HepG2 (cell line): ENCODE measurements around the gene LYZL2. TPM values are rescaled to one million over a fixed set of nuclear protein-coding genes. Genes with fewer than 3 reads are reported as not detected.

Source experiments
- BCL6 ChIP-seq: IDR thresholded peaks from 2 replicates; pipeline ENCODE4 v1.6.1; 2016; ENCODE audit warnings: missing genetic modification reagents, missing compliant biosample characterization
- BORCS8-MEF2B ChIP-seq: sonication (generic); formaldehyde crosslinking; IDR thresholded peaks from 2 replicates; pipeline ENCODE4 v1.8.0; 2022; ENCODE audit warnings: mild to moderate bottlenecking, missing genetic modification reagents
- CCDC6 ChIP-seq: sonication (generic); formaldehyde crosslinking; IDR thresholded peaks from 2 replicates; pipeline ENCODE4 v1.8.1; 2022; ENCODE audit warnings: mild to moderate bottlenecking, missing genetic modification reagents, moderate library complexity
- ELF3 ChIP-seq: IDR thresholded peaks from 2 replicates; pipeline ENCODE4 v1.6.1; 2016; ENCODE audit warnings: missing genetic modification reagents, missing compliant biosample characterization
- FOXP1 ChIP-seq, 2 experiments: fragments of 450-650 bp in 1 of 2; IDR thresholded peaks; 2 replicates each; pipeline ENCODE4 v1.6.1; 2017 to 2018; ENCODE audit warnings: antibody characterized with exemption in 1 of 2
- KAT2B ChIP-seq: fragments of 150-350 bp; IDR thresholded peaks from 2 replicates; pipeline ENCODE4 v1.6.1; 2014; ENCODE audit warnings: low read depth, low read length, borderline replicate concordance
- MIXL1 ChIP-seq: IDR thresholded peaks from 2 replicates; pipeline ENCODE4 v1.6.1; 2016
- MXD4 ChIP-seq: IDR thresholded peaks from 2 replicates; pipeline ENCODE4 v1.6.1; 2016; ENCODE audit warnings: mild to moderate bottlenecking, missing biosample characterization, missing genetic modification reagents
- NR1H2 ChIP-seq: sonication (generic); formaldehyde crosslinking; IDR thresholded peaks from 2 replicates; pipeline ENCODE4 v1.8.1; 2022; ENCODE audit warnings: low read depth, missing genetic modification reagents, borderline replicate concordance
- PAF1 ChIP-seq: IDR thresholded peaks from 2 replicates; pipeline ENCODE4 v1.6.1; 2016; ENCODE audit warnings: missing genetic modification reagents, missing compliant biosample characterization
- SOX6 ChIP-seq, 2 experiments: fragments of 450-650 bp in 1 of 2; sonication (generic) in 1 of 2; formaldehyde crosslinking in 1 of 2; IDR thresholded peaks; 2 replicates each; pipeline versions ENCODE4 v1.4.0 to v1.6.1; 2017 to 2020; ENCODE audit warnings: antibody characterized with exemption in 1 of 2, mild to moderate bottlenecking in 1 of 2, missing genetic modification reagents in 1 of 2
- TBX3 ChIP-seq: fragments of 450-650 bp; IDR thresholded peaks from 2 replicates; pipeline ENCODE4 v1.6.1; 2017; ENCODE audit warnings: antibody characterized with exemption, mild to moderate bottlenecking, inconsistent platforms, borderline replicate concordance
- ZNF12 ChIP-seq: sonication (generic); formaldehyde crosslinking; IDR thresholded peaks from 2 replicates; pipeline ENCODE4 v1.5.0; 2020; ENCODE audit warnings: missing genetic modification reagents
- ZNF230 ChIP-seq: sonication (generic); formaldehyde crosslinking; IDR thresholded peaks from 2 replicates; pipeline ENCODE4 v1.4.0; 2020; ENCODE audit warnings: mild to moderate bottlenecking, missing genetic modification reagents
- ZNF737 ChIP-seq: sonication (generic); formaldehyde crosslinking; IDR thresholded peaks from 2 replicates; pipeline ENCODE4 v1.5.0; 2020; ENCODE audit warnings: missing genetic modification reagents, mild to moderate bottlenecking, borderline replicate concordance
- polyA plus RNA-seq, 8 experiments: library from polyadenylated mRNA; depleted of rRNA in 3 of 8; stranded (reverse) in 7 of 8; unstranded in 1 of 8; fragments of >200 nt; fragmentation: Illumina TruSeq in 4 of 8; extraction: Trizol in 4 of 8; gene quantifications; 2 replicates each; pipeline versions ENCODE4 v1.2.1 to v1.2.3, GENCODE V29; 2011 to 2016; ENCODE audit warnings: low read depth in 4 of 8, missing spikeins in 1 of 8, mixed read lengths in 1 of 8; ENCODE audit not compliant: insufficient read depth in 1 of 8
- total RNA-seq, 5 experiments: library from RNA; depleted of rRNA; stranded (reverse); fragments of >200 nt; fragmentation: Illumina TruSeq; extraction: Trizol; gene quantifications; 2 replicates each; pipeline ENCODE4 v1.2.3, GENCODE V29; 2016; ENCODE audit warnings: low read depth in 1 of 5
- TF ChIP-seq, protein P1 (sequence below): sonication (generic); formaldehyde crosslinking; IDR thresholded peaks from 2 replicates; pipeline ENCODE4 v1.4.0; 2020; ENCODE audit warnings: missing genetic modification reagents, borderline replicate concordance
- TF ChIP-seq, protein P2 (sequence below): sonication (generic); formaldehyde crosslinking; IDR thresholded peaks from 2 replicates; pipeline ENCODE4 v1.5.0; 2020; ENCODE audit warnings: mild to moderate bottlenecking, missing genetic modification reagents
- TF ChIP-seq, protein P3 (sequence below), 2 experiments: sonication (generic) in 1 of 2; formaldehyde crosslinking in 1 of 2; IDR thresholded peaks; 2 replicates each; pipeline versions ENCODE4 v1.6.1 to v1.9.0; 2014 to 2022; ENCODE audit warnings: antibody characterized with exemption in 1 of 2, borderline replicate concordance in 1 of 2, inconsistent platforms in 1 of 2, low read depth in 1 of 2, missing genetic modification reagents in 1 of 2

LYZL2 gene
- total and polyA plus RNA-seq, 2 of the 13 experiments (the other 11 are each of a cell fraction or from before 2014, with no cell fraction given), result 0.20 to 0.63 TPM

DNA sequence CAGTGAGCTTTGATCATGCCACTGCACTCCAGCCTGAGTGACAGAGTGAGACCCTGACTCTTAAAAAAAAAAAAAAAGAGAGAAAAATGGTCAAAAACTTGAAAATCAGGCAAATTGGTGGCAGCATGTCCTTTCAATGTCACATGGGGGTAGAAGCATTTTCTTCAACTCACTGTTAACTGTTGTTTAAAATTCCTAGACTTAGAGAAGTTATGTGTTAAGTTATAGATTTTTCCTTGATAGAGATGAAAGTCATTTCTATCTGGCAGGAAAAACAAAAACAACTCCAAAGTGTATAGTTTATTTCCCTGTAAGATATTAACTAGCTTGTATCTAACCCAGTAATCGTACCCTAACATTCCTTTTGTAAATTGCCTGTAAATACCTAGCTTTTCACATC is 26.8 kb downstream of the LYZL2 start (continued):
- TF ChIP-seq MXD4, result no peak
- no peak for TF ChIP-seq PAF1 (CRISPR knock-in tag)
- TF ChIP-seq CCDC6 (CRISPR knock-in tag), result no peak
- peak; percentile 100 for TF ChIP-seq BCL6 (CRISPR knock-in tag)
- TF ChIP-seq, protein P1, sequence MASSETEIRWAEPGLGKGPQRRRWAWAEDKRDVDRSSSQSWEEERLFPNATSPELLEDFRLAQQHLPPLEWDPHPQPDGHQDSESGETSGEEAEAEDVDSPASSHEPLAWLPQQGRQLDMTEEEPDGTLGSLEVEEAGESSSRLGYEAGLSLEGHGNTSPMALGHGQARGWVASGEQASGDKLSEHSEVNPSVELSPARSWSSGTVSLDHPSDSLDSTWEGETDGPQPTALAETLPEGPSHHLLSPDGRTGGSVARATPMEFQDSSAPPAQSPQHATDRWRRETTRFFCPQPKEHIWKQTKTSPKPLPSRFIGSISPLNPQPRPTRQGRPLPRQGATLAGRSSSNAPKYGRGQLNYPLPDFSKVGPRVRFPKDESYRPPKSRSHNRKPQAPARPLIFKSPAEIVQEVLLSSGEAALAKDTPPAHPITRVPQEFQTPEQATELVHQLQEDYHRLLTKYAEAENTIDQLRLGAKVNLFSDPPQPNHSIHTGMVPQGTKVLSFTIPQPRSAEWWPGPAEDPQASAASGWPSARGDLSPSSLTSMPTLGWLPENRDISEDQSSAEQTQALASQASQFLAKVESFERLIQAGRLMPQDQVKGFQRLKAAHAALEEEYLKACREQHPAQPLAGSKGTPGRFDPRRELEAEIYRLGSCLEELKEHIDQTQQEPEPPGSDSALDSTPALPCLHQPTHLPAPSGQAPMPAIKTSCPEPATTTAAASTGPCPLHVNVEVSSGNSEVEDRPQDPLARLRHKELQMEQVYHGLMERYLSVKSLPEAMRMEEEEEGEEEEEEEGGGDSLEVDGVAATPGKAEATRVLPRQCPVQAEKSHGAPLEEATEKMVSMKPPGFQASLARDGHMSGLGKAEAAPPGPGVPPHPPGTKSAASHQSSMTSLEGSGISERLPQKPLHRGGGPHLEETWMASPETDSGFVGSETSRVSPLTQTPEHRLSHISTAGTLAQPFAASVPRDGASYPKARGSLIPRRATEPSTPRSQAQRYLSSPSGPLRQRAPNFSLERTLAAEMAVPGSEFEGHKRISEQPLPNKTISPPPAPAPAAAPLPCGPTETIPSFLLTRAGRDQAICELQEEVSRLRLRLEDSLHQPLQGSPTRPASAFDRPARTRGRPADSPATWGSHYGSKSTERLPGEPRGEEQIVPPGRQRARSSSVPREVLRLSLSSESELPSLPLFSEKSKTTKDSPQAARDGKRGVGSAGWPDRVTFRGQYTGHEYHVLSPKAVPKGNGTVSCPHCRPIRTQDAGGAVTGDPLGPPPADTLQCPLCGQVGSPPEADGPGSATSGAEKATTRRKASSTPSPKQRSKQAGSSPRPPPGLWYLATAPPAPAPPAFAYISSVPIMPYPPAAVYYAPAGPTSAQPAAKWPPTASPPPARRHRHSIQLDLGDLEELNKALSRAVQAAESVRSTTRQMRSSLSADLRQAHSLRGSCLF (CRISPR knock-in tag), result no peak
- TF ChIP-seq NR1H2 (CRISPR knock-in tag), result no peak
- peak; percentile 43; the same call in 1 of the 2 replicates for TF ChIP-seq FOXP1 (IDR thresholded peaks at IDR 0.05)
- TF ChIP-seq FOXP1 (CRISPR knock-in tag; IDR thresholded peaks at IDR 0.05), result peak; percentile 96
- no peak for TF ChIP-seq SOX6 (IDR thresholded peaks at IDR 0.05)
- TF ChIP-seq SOX6 (CRISPR knock-in tag; IDR thresholded peaks at IDR 0.05), result peak; percentile 13; the same call in 1 of the 2 replicates
- TF ChIP-seq KAT2B, result no peak
- TF ChIP-seq BORCS8-MEF2B (CRISPR knock-in tag), result no peak
- no peak for TF ChIP-seq ZNF737
- TF ChIP-seq ZNF230, result no peak
- no peak for TF ChIP-seq ZNF12 (CRISPR knock-in tag)
- peak; percentile 48; the same call in 1 of the 2 replicates for TF ChIP-seq MIXL1 (CRISPR knock-in tag)
- TF ChIP-seq, protein P2, sequence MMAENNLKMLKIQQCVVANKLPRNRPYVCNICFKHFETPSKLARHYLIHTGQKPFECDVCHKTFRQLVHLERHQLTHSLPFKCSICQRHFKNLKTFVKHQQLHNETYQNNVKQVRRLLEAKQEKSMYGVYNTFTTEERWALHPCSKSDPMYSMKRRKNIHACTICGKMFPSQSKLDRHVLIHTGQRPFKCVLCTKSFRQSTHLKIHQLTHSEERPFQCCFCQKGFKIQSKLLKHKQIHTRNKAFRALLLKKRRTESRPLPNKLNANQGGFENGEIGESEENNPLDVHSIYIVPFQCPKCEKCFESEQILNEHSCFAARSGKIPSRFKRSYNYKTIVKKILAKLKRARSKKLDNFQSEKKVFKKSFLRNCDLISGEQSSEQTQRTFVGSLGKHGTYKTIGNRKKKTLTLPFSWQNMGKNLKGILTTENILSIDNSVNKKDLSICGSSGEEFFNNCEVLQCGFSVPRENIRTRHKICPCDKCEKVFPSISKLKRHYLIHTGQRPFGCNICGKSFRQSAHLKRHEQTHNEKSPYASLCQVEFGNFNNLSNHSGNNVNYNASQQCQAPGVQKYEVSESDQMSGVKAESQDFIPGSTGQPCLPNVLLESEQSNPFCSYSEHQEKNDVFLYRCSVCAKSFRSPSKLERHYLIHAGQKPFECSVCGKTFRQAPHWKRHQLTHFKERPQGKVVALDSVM (CRISPR knock-in tag), result no peak
- TF ChIP-seq, protein P3, sequence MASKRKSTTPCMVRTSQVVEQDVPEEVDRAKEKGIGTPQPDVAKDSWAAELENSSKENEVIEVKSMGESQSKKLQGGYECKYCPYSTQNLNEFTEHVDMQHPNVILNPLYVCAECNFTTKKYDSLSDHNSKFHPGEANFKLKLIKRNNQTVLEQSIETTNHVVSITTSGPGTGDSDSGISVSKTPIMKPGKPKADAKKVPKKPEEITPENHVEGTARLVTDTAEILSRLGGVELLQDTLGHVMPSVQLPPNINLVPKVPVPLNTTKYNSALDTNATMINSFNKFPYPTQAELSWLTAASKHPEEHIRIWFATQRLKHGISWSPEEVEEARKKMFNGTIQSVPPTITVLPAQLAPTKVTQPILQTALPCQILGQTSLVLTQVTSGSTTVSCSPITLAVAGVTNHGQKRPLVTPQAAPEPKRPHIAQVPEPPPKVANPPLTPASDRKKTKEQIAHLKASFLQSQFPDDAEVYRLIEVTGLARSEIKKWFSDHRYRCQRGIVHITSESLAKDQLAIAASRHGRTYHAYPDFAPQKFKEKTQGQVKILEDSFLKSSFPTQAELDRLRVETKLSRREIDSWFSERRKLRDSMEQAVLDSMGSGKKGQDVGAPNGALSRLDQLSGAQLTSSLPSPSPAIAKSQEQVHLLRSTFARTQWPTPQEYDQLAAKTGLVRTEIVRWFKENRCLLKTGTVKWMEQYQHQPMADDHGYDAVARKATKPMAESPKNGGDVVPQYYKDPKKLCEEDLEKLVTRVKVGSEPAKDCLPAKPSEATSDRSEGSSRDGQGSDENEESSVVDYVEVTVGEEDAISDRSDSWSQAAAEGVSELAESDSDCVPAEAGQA (IDR thresholded peaks at IDR 0.05; ENCODE audit: low read depth), result no peak
- TF ChIP-seq, protein P3 (CRISPR knock-in tag; IDR thresholded peaks at IDR 0.05; ENCODE audit: borderline replicate concordance), result no peak
- TF ChIP-seq TBX3, result peak; percentile 85
- TF ChIP-seq ELF3 (CRISPR knock-in tag), result peak; percentile 71
